NCI-H1092 treated with DMSO at 0.1 percent for 48 hours (cell line): ENCODE measurements around the gene CCDC32.

ENCODE experiments used
- DNase-seq: peaks from one replicate; lab custom pipeline; 2025; lab: John Stamatoyannopoulos, UW

The CCDC32 gene

GRCh38 chr15:40565333-40566238 is 744 bp upstream of the CCDC32 start:
- no peak for DNase-seq

DNA sequence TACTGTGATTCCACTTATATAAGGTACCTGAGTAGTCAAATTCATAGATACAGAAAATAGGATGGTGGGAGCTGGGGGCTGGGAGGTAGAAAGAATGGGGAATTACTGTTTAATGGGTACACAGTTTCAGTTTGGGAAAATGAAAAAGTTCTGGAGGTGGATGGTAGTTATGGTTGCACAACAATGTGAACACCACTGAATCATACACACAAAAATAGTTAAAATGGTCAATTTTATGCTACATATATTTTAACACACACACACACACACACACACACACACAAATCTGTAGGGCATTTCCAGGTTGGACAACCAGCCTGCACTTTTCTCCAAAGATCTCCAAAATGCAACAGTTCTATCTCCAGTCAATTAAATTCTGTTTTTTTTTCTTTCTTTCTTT is 1.4 kb downstream of the CCDC32 start:
- no peak for DNase-seq

- no peak for DNase-seq
Measured at GRCh38 chr15:40562691-40563090, 2.2 kb downstream of the CCDC32 start.

- no peak for DNase-seq
Measured at GRCh38 chr15:40558952-40559742, 5.7 kb downstream of the CCDC32 start.

DNA sequence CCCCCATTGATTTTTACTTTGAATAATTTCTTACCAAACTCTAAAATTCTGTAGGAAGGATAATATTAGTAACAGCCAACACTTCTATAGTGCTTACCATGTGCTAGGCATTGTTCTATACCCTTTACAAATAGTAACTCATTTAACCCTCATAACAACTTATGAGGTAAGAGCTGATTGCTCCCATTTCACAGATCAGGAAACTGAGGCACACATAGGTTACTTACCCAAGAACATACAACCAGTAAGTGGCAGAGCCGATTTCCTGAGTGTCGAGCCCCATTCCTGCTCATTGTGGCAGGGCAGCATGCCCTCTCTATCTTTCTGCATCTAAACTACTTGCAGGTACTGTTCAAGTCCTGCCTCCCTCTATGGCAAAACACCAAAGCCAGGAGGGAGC is 9.0 kb downstream of the CCDC32 start:
- no peak for DNase-seq

DNA sequence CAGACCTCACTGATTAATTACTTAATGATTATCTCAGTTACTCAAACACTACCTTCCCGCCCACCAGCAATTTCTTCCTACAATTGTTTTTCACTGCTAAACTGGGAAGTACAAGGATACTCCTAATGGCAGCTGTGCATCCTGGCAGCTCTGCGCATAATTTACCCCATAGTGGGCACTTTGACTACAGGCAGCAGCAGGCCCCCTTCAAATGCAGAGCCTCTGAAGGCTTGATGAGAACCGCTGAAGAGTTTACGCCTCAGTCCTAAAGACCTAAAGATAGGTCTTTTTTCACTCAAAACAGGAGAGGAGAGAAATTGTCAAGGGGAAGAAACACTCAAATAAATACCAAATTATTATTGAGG is 10.7 kb downstream of the CCDC32 start:
- no peak for DNase-seq

DNA sequence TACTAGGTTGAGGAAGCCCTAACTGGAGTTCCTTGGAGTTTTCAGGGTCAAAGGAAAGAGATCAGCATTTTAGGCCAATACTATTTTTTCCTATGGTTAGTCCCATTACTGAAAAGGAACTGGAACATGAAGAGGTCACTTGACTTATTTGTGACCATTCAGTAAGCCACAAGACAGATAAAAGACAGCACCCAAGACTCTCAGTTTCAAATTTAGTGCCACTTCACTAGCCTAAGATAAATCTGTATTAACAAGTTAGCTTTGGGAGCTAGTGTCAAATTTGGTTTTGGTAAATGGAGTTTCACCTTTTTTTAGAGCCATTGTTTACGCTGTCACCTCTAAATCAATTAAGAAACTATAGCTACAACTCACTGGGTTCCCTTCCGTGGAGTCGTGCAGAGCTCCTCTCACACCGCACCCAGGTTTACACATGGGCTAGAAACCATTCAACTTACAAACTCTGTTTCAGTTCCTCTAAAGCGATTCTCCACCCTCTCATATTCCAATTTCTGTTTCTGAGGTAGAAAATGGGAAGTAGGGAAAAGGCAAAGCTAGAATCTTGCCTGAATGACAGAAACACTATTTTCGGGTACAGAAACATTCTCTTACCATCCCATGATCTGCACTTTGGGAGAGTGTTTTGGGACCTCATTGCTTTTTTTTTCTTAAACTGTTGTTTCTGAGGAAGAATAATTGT is 14.4 kb downstream of the CCDC32 start:
- DNase-seq: no peak

GRCh38 chr15:40549894-40550293 is 14.9 kb downstream of the CCDC32 start:
- no peak for DNase-seq

GRCh38 chr15:40548610-40549009 is 16.2 kb downstream of the CCDC32 start:
- DNase-seq: no peak

GRCh38 chr15:40545457-40545856 is 19.4 kb downstream of the CCDC32 start:
- no peak for DNase-seq

DNA sequence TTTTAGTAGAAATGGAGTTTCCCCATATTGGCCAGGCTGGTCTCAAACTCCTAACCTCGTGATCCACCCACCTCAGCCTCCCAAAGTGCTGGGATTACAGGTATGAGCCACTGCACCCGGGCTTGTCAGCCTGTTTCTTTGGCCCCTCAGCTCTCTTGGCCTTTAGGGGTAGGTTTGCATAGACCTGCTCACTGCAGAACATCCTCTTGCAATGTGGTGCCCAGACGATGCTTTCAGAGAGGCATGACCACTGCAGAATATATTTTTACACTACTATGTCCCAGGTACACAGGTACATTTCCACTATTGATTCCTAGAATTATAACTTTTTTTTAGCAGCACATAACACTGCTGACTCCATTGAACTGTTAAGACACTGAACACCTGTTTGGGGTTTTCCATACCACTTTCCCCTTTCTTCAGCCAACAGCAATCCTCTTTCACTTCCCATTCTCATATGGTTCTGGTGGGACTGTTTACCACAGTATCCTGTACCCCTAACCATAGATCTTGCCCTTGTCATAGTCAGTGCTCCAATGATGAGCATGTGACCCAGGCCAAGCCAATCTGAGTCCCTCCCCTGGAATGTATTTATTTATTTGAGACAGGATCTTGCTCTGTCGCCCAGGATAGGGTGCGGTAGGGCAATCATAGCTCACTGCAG is 21.1 kb downstream of the CCDC32 start:
- DNase-seq: no peak

GRCh38 chr15:40543082-40543481 is 21.8 kb downstream of the CCDC32 start:
- DNase-seq: no peak

DNA sequence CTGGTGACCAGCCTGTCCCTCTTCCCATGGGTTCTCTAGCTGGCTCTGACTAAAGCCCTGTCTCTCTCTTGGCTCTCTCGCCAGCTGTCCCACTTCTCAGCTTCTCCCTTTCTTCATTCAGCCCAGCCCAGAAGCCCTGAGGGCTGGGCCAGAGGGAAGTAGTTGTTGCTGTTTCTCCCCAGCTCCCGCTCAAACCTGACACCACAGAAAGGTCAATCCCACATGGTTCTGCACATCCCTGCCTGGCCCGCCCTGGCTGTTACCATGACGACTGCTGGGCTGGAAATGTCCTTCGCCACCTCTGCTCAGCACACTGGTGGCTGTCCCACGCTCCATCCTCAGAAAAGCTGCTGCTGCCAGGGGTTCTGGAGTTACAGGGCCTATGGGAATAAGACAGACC is 25.9 kb downstream of the CCDC32 start:
- no peak for DNase-seq

DNA sequence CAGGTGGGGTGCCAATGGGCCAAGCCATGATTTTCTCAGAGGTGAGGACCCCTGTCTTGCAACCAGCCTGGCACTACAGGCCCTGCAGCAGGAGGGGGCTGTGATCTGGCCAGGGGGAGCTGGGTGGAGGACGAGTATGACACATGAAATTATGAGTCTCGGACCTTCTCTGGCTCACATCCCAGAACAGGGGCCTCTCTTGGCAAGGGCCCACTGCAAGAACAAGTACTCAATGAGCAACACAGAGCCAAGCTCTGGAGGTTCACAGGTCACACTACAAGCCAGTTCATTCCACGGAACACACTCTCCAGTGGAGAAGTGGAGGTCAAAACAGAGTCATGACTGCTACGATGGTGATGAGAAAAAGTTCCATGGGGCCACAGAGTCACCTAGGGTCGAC is 28.3 kb downstream of the CCDC32 start:
- no peak for DNase-seq

DNA sequence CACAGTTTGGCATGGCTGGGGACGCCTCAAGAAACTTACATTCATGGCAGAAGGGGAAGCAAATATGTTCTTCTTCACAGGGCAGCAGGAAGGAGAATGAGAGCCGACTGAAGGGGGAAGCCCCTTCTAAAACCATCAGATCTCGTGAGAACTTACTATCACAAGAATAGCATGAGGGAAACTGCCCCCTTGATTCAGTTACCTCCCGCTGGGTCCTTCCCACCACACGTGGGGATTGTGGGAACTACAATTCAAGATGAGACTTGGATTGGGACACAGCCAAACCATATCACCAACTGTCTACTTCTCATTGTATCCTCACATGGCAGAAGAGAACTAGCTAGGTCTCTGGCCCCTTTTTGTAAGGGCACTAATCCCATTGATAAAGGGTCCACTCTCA is 30.5 kb downstream of the CCDC32 start:
- DNase-seq: no peak

GRCh38 chr15:40533763-40534364 is 31.0 kb downstream of the CCDC32 start:
- DNase-seq: no peak

GRCh38 chr15:40528801-40529200 is 36.0 kb downstream of the CCDC32 start:
- DNase-seq: no peak

GRCh38 chr15:40525855-40526254 is 39.0 kb downstream of the CCDC32 start:
- no peak for DNase-seq

DNA sequence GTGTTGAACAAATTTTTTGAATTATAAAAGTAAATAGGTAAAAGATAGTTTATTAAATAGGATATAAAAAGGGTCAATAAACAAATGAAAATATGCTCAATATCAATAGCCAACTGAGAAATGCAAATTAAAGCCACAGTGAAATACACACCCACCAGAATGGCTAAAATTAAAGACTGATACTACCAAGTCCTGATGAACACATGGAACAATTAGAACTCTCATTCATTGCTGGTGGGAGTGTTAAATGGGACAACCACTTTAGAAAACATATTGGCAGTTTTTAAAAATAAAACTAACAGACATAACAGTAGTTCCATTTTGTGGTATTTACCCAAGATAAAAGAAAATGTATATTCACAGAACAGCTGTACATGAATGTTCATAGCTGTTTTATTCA is 41.2 kb downstream of the CCDC32 start:
- no peak for DNase-seq

- DNase-seq: no peak
Measured at GRCh38 chr15:40516322-40516721, 48.5 kb downstream of the CCDC32 start.

DNA sequence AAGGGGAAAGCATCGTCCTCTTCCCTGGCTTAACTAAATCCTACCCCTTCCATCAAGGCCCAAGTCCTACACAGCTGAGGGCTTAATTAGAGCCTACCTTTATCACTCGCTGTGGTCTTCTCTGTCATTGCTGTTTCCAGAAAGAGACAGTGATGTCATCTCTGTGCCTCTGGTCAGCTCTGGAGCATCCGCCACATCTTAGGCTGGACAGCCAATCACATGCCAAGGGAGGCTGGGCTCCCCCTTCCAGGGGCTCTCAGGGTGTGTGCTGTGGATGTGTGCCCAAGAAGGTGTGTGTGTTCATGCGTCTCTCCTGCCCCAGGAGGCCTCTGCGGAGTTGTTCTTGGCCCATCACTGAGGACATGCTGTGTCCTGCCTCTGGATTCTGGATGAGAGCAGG is 51.2 kb downstream of the CCDC32 start:
- no peak for DNase-seq

GRCh38 chr15:40512440-40512839 is 52.4 kb downstream of the CCDC32 start:
- DNase-seq: no peak
